HK-2 (cell line): ENCODE measurements around the gene MYOCD.

Experiments
- DNase-seq: peaks from one replicate; pipeline ENCODE4 v3.0.0-alpha.2; 2018; ENCODE audit not compliant: unreplicated experiment

The MYOCD gene

DNA sequence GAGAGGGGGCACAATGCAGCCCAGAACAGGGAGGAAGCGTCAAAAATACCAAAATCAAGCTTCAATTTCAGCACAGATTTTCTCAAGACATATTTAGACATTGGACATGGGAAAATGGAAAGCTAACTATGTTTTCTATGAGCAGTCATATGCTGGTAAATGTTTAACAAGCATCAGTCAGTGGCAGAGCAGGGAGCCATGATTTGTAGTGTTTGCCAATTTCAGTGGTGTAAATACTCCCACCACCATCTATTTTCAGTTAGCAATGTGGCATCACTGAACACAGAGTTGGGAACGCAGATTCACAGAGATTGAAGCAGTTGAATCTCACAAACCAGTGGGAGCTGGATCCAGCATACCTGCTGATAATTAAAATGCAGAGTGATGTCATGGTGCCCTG lies 24.6 kb upstream of the MYOCD start:
- DNase-seq = no peak

DNA sequence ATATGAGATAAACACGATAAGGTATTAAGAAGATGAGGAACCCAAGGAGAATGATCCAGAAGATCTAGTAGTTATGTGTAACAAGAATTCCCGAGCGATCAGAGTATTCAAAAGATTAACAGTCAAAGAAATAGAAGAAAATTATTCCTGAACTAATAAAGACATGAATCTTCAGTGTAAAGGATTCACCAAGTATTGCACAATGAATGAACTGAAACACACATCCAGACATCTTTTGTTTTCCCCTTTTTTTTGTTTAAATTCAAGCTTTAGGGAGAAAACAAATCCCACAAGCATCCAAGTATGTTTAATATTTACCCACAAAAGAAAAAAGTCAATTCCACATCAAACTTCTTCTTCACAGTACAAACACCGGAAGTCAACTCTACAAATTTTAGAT lies 23.7 kb upstream of the MYOCD start:
- no peak for DNase-seq

DNA sequence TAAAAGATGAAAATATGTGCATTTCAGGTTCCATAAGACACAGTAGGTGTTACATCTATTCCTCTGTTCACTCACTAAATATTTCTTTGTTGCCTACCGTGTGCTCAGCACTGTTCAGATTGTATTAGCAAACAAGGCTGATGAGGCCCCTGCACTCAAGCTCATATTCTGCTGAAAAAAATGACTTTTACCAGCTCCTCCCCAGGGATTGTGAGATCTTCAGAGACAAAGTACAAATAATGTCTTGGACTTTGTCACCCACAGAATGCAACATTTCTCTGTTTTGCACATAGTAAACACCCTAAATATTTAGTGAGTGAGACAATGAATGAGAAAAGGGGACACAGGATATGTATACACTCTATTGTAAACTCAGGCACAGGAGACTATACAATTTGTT lies 21.9 kb upstream of the MYOCD start:
- DNase-seq = no peak

DNA sequence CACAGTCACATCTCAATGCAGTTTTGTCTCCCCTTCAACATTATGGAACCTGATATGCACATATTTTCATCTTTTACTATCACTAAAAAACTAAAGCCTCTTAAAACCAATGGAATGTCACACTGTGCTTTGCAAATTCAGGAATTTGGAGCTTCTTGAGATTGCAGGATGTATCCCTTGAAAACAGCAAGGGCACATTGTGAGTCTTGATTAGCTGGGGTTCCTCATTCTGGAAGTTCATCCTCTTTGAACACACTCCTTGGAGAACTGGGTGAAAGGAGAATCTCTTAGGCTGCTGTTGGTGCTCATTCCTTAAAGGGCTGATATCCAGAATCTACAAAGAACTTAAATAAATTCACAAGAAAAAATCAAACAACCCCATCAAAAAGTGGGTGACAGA lies 21.1 kb upstream of the MYOCD start:
- DNase-seq = no peak

DNA sequence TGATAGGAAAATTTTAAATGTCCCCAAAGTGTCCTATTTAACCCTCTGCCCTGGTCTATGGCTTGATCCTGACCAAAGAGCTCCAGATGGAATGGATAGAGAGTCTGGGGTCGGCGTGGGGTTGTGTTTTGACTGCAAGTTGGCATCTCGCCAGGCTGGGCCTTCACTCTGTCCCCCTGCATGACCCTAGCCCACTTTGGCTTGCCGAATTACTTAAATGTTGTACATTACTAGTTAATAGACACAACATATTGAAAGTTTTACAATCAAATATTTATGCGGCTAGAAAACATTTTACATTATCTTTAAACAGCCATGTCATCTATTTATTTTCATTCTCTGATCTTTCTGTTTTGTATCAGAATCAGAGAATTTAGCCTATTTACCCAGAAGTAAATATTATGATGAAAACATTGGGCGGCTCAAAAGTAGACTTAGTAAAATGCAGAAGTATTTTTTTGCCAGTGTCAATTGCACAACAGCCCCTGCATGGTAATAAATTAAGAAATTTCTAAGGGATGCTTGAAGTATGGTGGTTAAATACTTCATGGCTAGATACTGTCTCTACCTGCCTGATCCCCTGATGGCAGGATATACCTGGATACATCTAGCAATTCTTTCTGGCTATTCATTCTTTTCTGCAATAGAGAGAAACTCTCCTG lies 18.8 kb upstream of the MYOCD start:
- no peak for DNase-seq

DNA sequence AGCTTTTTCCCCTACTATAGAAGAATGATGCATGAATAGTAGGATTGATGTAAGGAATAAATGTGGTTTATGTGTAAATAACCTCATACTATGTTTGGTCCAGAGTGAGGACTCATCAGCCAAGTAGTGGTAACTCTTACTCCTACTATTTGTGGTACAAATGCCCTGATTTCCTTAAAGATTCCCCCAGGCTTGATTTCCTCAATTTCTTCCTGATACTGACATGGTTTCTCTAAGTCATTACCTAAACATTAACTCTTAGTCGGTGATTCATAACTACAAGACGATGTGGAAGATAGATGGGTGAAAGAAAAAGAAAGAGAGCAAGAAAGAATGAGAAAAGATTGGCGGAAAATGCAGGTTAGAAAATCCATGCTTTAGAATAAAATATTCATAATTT lies 17.2 kb upstream of the MYOCD start:
- DNase-seq = no peak

- DNase-seq = no peak
Observed at GRCh38 chr17:12655936-12656335, 9.8 kb upstream of the MYOCD start.

DNA sequence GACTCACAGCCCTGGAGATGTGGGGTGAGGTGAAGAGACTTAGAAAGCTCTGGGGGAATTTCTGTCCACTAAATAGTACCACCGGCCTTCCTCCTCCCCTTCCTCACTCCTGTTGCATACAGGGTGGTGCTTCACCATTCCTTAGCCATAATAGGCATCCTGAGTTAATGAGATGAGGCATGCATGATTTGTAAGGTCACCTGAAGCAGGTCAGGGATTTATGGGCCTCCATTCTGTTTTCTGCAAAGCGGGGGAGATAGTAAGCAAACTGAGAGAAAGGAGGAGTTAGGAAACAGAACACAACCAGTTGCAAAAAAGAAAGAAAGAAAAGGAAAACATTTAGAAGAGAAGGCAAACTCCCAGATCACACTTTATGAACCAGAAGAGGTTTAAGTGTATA lies 9.3 kb upstream of the MYOCD start:
- DNase-seq = no peak

- no peak for DNase-seq
Observed at GRCh38 chr17:12659500-12659899, 6.2 kb upstream of the MYOCD start.

- DNase-seq = no peak
Observed at GRCh38 chr17:12664252-12664651, 1.4 kb upstream of the MYOCD start.

GRCh38 chr17:12664894-12665262 lies 812 bp upstream of the MYOCD start:
- no peak for DNase-seq

DNA sequence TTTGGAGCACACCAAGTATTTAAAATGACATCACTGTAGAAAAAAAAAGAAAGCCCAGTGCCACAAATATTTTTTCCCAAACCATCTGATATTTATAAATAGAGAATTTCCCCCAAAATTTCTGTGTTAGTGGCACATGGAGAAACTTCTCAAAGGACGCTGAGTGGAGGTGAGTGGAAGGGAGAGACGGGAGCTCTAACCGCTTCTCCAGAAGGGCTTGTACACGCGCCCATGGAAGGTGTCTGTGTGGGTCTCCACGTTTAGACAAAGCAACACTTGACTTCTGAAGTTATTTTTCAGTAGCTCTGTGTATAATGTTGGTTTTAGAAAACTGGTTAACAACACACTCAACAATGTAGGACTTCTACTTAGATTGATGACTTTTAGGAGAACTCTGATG lies 1.0 kb downstream of the MYOCD start:
- DNase-seq = no peak

DNA sequence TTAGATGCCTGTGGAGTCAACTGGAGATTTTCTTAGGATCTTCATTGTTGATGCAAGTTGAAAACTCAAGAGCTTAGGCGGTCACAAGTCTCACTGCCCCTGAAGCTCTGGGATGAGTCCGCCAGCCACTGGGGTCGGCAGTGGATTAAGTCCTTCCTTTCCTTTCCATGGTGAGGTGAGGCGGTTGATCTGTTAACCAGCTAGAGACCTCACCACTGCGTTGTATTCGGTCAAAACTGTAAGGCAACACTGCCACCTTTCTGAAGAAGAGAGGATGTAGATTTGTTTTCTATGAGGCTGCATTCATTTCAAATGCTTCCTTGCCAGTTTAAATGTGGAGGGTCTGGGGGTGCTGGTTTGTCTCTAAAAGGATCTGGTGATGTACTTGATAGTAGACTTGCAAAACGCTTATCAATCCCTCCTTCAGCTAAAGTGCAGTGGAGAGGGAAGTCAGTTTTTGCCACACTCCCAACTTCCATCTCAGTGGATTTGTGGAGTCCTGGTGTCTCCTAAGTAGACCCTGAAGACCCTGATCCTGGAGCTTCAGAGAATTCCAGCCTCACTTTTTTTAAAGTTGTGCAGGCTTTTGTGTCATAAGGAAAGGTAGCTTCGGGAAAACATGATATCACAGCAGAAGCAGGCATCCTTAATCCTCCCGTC lies 1.7 kb downstream of the MYOCD start:
- DNase-seq = no peak

DNA sequence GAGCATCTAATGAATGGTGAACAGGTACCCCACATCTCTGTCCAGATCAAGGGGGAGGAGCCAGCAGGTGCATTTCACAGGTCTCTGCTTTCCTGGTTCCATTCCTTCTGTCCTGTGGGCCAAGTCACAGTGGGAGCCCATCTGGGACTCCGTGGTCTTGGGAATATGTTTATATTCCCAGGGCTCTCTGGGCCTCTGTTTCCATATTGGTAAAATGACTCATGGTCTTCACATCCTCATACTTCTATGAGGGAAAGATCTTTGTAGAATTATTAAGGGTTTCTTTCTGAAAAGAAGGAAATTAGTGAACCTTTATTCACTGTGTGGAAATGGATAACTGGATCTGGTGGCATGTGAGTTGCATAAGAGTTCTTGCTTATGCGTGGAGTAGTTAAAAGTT lies 6.2 kb downstream of the MYOCD start:
- no peak for DNase-seq

- DNase-seq = no peak
Observed at GRCh38 chr17:12672947-12673346, 7.3 kb downstream of the MYOCD start.

GRCh38 chr17:12673788-12674187 lies 8.1 kb downstream of the MYOCD start:
- no peak for DNase-seq

- DNase-seq = no peak
Observed at GRCh38 chr17:12680407-12680897, 14.8 kb downstream of the MYOCD start.

DNA sequence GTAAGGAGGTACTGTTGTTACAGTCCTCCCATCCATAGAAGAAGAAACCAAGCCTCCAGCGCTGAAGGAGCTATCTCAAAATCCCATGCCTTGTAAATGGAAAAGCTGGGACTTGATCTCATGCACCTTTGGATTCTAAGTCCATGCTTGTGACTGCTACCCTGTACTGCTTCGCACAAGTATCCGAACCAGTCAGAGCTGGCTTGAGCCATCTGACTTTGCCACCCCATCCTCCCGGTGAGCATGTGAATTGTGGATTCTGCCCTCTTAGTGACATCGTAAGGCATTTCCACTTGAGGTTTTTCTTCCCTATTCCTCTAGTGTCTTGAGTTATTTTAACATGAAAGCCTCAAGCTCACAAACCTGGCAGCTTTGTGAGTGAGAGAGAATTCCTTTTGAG lies 15.3 kb downstream of the MYOCD start:
- no peak for DNase-seq

DNA sequence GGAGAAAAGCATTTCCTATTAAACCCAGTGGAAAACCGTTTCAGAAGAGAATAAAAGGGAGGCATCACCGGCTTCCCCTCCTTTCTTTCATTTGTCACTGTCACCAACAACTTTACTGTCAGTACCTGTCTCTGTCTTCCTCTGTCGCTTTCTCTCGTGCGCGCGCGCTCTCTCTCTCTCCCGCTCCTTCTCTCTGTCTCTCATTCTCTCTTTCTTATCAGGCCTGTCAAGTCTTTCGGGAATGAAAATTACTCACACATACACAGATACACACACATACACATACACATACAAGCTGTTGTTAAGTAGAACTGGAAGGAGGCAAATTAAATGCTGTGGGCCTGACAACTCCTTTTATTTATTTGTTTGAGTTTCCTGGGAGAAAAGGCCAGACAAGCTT lies 17.6 kb downstream of the MYOCD start:
- no peak for DNase-seq

GRCh38 chr17:12686486-12686885 lies 20.8 kb downstream of the MYOCD start:
- no peak for DNase-seq

DNA sequence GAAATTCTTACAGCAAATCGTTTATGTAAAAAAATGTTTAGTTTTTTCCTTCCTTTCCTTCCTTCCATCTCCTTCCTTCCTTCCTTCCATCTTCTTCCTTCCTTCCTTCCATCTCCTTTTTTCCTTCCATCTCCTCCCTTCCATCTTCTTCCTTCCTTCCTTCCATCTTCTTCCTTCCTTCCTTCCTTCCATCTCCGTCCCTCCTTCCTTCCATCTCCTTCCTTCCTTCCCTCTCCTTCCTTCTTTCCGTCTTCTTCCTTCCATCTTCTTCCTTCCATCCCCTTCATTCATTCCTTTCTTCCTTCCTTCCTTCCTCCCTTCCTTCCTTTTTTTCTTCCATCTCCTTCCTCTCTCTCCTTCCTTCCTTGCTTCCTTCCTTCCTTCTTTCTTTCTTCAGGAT lies 22.7 kb downstream of the MYOCD start:
- DNase-seq = no peak

DNA sequence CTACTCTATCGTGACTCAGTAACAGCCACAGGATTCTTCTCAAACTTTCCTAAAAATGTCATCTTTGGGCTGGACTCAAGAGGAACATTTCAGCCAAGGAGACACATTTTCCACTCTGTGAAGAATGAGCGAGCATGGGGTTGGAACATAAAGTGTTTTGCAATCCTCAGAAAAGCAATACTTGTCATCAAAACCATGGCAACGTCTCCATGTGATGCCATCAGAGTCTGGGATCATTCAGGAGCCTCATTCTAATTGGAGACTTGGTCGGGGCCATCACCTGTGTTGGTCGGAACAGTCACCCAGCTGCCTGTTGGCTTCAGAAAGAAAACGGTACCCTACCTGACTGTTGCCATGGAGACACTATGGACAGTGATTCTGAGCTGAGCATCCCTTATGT lies 25.5 kb downstream of the MYOCD start:
- DNase-seq = no peak

DNA sequence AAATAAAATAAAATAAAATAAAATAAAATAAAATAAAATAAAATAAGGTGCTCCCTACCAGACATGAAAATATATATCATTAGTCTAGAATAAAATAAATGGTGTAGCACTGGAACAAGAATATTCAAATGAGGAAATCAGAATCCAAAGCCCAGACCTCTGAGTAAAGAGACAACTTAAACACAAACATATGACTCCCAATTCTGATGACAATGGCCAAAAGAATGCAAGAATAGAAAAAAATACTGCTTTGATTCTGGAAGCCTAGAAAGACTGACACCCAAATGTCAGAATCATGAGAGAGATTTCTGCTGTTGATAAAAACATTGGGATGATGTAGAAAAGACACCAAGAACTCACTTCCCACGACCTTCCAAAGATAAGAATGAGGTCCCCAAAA lies 27.9 kb downstream of the MYOCD start:
- DNase-seq = no peak

DNA sequence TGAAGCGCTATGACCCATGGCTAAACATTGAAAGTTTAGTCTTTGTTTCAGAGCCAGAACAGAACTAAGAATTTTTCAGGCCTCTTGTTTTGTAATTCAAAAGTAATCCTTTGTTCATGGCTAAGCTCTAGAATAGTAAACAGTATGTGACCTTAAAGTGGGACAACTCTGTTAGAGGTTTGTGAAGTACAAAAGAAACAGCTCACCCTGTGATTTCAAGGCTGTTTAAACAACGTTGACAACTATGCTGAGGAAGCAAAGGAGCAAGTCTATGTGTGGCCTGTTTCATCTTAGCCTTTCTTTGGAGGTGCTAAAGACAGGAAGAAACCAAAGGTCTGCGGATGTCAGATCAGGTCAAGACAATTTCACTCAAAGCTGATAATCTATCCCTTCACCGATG lies 40.4 kb downstream of the MYOCD start:
- no peak for DNase-seq
